ENCODE data around the gene DPYD.

- TF ChIP-seq CTCF (IDR thresholded peaks at IDR 0.05) = no peak
- TF ChIP-seq POLR2A (IDR thresholded peaks at IDR 0.05) = no peak
Measured at GRCh38 chr1:97806326-97806725, 114.5 kb downstream of the DPYD start.

Data from uterus (tissue), 2 donors.